ENCODE measurements around the gene DNLZ.

The DNLZ gene

GRCh38 chr9:136313111-136314055 lies 50.2 kb downstream of the DNLZ start:
- no peak for DNase-seq

GRCh38 chr9:136312436-136312835 lies 51.1 kb downstream of the DNLZ start:
- DNase-seq = no peak

GRCh38 chr9:136312009-136312375 lies 51.6 kb downstream of the DNLZ start:
- DNase-seq = no peak

GRCh38 chr9:136311051-136312008 lies 52.2 kb downstream of the DNLZ start:
- no peak for DNase-seq

GRCh38 chr9:136310273-136311030 lies 53.1 kb downstream of the DNLZ start:
- DNase-seq = no peak

GRCh38 chr9:136309806-136310220 lies 53.7 kb downstream of the DNLZ start:
- no peak for DNase-seq
